Progenitor cell of endocrine pancreas (in vitro differentiated cells): ENCODE results near the gene GPR162. TPM values are rescaled to one million over a fixed set of nuclear protein-coding genes. Genes with fewer than 3 reads are reported as not detected.

ENCODE experiments used
- DNase-seq: peaks from one replicate; pipeline ENCODE4 v3.0.0; 2021; ENCODE audit warnings: low spot score; ENCODE audit not compliant: unreplicated experiment
- H3K27ac Mint-ChIP-seq: 2 replicates; pipeline ENCODE4 v1.8.0; 2021; ENCODE audit warnings: mild to moderate bottlenecking, moderate library complexity, mixed read lengths
- H3K27me3 Mint-ChIP-seq: 2 replicates; pipeline ENCODE4 v1.8.0; 2021; ENCODE audit warnings: mixed read lengths
- H3K36me3 Mint-ChIP-seq: 2 replicates; pipeline ENCODE4 v1.8.0; 2022; ENCODE audit warnings: mixed read lengths; ENCODE audit not compliant: insufficient read depth
- H3K4me1 Mint-ChIP-seq: 2 replicates; pipeline ENCODE4 v1.8.0; 2021; ENCODE audit warnings: low read depth, mixed read lengths
- H3K4me3 Mint-ChIP-seq: 2 replicates; pipeline ENCODE4 v1.8.0; 2021; ENCODE audit warnings: low read depth, mild to moderate bottlenecking, moderate library complexity, mixed read lengths
- H3K9me3 Mint-ChIP-seq: 2 replicates; pipeline ENCODE4 v1.8.0; 2021; ENCODE audit warnings: low read depth, mixed read lengths
- CTCF ChIP-seq: fragments of 200-600 bp; sonication (generic); IDR thresholded peaks from one replicate; pipeline ENCODE4 v1.5.0; 2021; ENCODE audit warnings: antibody characterized with exemption, mild to moderate bottlenecking; ENCODE audit not compliant: unreplicated experiment
- total RNA-seq: library from RNA; stranded (reverse); gene quantifications from 2 replicates; pipeline ENCODE4 v1.2.1, GENCODE V29; 2021

GPR162 gene
- total RNA-seq, 1 donor from 2014 or later: 5.5 TPM

- Mint-ChIP-seq H3K36me3 (no peaks in the 10 kb centered on the region), H3K4me3 (no peak overlapping the region), H3K27me3 (peaks cover 14% of the 10 kb centered on the region), H3K27ac (no peak overlapping the region), H3K9me3 (no peaks in the 10 kb centered on the region), H3K4me1 (peaks cover 5% of the 10 kb centered on the region)
- no peak for TF ChIP-seq CTCF
- no peak for DNase-seq
These were observed 37.8 kb upstream of the GPR162 start for GRCh38 chr12:6783828-6784227.

GRCh38 chr12:6784296-6784695 lies 37.3 kb upstream of the GPR162 start:
- H3K9me3 Mint-ChIP-seq: no peaks in the 10 kb centered on the region
- H3K4me1 Mint-ChIP-seq: peaks cover 4% of the 10 kb centered on the region
- peaks cover 16% of the 10 kb centered on the region for H3K27me3 Mint-ChIP-seq
- no peaks in the 10 kb centered on the region for H3K36me3 Mint-ChIP-seq
- TF ChIP-seq CTCF: no peak
- DNase-seq: no peak
- no peak overlapping the region for H3K27ac Mint-ChIP-seq
- no peak overlapping the region for H3K4me3 Mint-ChIP-seq

- H3K27me3 Mint-ChIP-seq: peaks cover 19% of the 10 kb centered on the region
- TF ChIP-seq CTCF: no peak
- H3K9me3 Mint-ChIP-seq: no peaks in the 10 kb centered on the region
- peaks cover 4% of the 10 kb centered on the region for H3K4me1 Mint-ChIP-seq
- H3K36me3 Mint-ChIP-seq: no peaks in the 10 kb centered on the region
- DNase-seq: no peak
- no peak overlapping the region for H3K27ac Mint-ChIP-seq
- H3K4me3 Mint-ChIP-seq: no peak overlapping the region
These were observed 36.9 kb upstream of the GPR162 start for GRCh38 chr12:6784761-6785160.

GRCh38 chr12:6786416-6787094 lies 35.1 kb upstream of the GPR162 start:
- Mint-ChIP-seq H3K27me3 (peaks cover 22% of the 10 kb centered on the region), H3K9me3 (no peaks in the 10 kb centered on the region), H3K36me3 (no peaks in the 10 kb centered on the region), H3K4me3 (no peak overlapping the region), H3K4me1 (peaks cover 4% of the 10 kb centered on the region), H3K27ac (no peak overlapping the region)
- no peak for DNase-seq
- TF ChIP-seq CTCF: no peak

GRCh38 chr12:6787309-6787708 lies 34.3 kb upstream of the GPR162 start:
- no peak for DNase-seq
- Mint-ChIP-seq H3K27ac (no peak overlapping the region), H3K9me3 (no peaks in the 10 kb centered on the region), H3K4me3 (no peak overlapping the region), H3K36me3 (no peaks in the 10 kb centered on the region), H3K4me1 (peaks cover 4% of the 10 kb centered on the region), H3K27me3 (peaks cover 24% of the 10 kb centered on the region)
- no peak for TF ChIP-seq CTCF
